Large intestine (tissue), 3 donors: ENCODE data around the gene ARL6IP1. TPM values are rescaled to one million over a fixed set of nuclear protein-coding genes. Genes with fewer than 3 reads are reported as not detected.
"Not testable (repeated sequence)": the region's sequence is repeated elsewhere in the genome, so short reads cannot be mapped to it uniquely, and the experiment has no call there.

ENCODE experiments used
- DNase-seq, 2 donors: peaks; one replicate each; pipeline versions ENCODE4 v3.0.0 to v3.0.0-alpha.2; 2013
- H3K27ac ChIP-seq: one replicate; pipeline ENCODE4 v1.5.1; 2013; ENCODE audit warnings: low read length
- H3K27me3 ChIP-seq: 2 replicates; pipeline ENCODE4 v1.6.1; 2013; ENCODE audit warnings: low read length; ENCODE audit not compliant: control insufficient read depth, insufficient read depth
- H3K36me3 ChIP-seq: 2 replicates; pipeline ENCODE4 v1.6.1; 2013; ENCODE audit warnings: low read length; ENCODE audit not compliant: control insufficient read depth, insufficient read depth
- H3K4me1 ChIP-seq: one replicate; pipeline ENCODE4 v1.6.1; 2013; ENCODE audit warnings: low read length; ENCODE audit not compliant: control insufficient read depth, insufficient read depth
- H3K4me3 ChIP-seq: one replicate; pipeline ENCODE4 v1.5.1; 2013; ENCODE audit warnings: low read length
- H3K9me3 ChIP-seq: one replicate; pipeline ENCODE4 v1.6.1; 2013; ENCODE audit warnings: mild to moderate bottlenecking, low read depth, low read length, moderate library complexity; ENCODE audit not compliant: control insufficient read depth
- WGBS: methylation state at CpG from one replicate; pipeline ENCODE4 v1.1.5; 2013; ENCODE audit warnings: low lambda C conversion rate; ENCODE audit not compliant: insufficient coverage; 5-methylcytosine and 5-hydroxymethylcytosine counted together
- polyA plus RNA-seq: library from polyadenylated mRNA; unstranded; fragments of 120-200 nt; gene quantifications from one replicate; pipeline ENCODE4 v1.2.1, GENCODE V29; 2013

ARL6IP1 gene
- polyA plus RNA-seq, 1 donor: 243 TPM

GRCh38 chr16:18784917-18785623 lies 16.3 kb downstream of the ARL6IP1 start:
- H3K27ac ChIP-seq: no peak overlapping the region
- peaks cover 61% of the 10 kb centered on the region for H3K36me3 ChIP-seq
- H3K9me3 ChIP-seq: no peaks in the 10 kb centered on the region
- H3K4me3 ChIP-seq: no peak overlapping the region
- DNase-seq: no peak
- no peaks in the 10 kb centered on the region for H3K27me3 ChIP-seq
- peaks cover 8% of the 10 kb centered on the region for H3K4me1 ChIP-seq
- WGBS: 100% methylated on average over 1 of the region's 8 CpGs

- no peak overlapping the region for H3K4me3 ChIP-seq
- DNase-seq: no peak
- 90% methylated on average over 4 of the region's 17 CpGs for WGBS
- H3K36me3 ChIP-seq: peaks cover 59% of the 10 kb centered on the region
- peaks cover 8% of the 10 kb centered on the region for H3K4me1 ChIP-seq
- H3K27me3 ChIP-seq: no peaks in the 10 kb centered on the region
- H3K27ac ChIP-seq: no peak overlapping the region
- H3K9me3 ChIP-seq: no peaks in the 10 kb centered on the region
Measured at GRCh38 chr16:18783430-18784341, 17.7 kb downstream of the ARL6IP1 start.

- no CpG with 5 or more reads among the region's 8 CpGs for WGBS
- peaks cover 4% of the 10 kb centered on the region for H3K4me1 ChIP-seq
- H3K27me3 ChIP-seq: no peaks in the 10 kb centered on the region
- H3K27ac ChIP-seq: no peak overlapping the region
- H3K36me3 ChIP-seq: peaks cover 51% of the 10 kb centered on the region
- no peak overlapping the region for H3K4me3 ChIP-seq
- no peaks in the 10 kb centered on the region for H3K9me3 ChIP-seq
- DNase-seq: no peak
Measured at GRCh38 chr16:18782697-18783429, 18.5 kb downstream of the ARL6IP1 start.

GRCh38 chr16:18781232-18781631 lies 20.1 kb downstream of the ARL6IP1 start:
- not testable (repeated sequence) for H3K4me3 ChIP-seq, DNase-seq, H3K27me3 ChIP-seq, H3K4me1 ChIP-seq, H3K9me3 ChIP-seq, H3K27ac ChIP-seq
- no CpG with 5 or more reads among the region's 6 CpGs for WGBS
- peaks cover 37% of the 10 kb centered on the region for H3K36me3 ChIP-seq

GRCh38 chr16:18780460-18781026 lies 20.8 kb downstream of the ARL6IP1 start:
- DNase-seq, H3K9me3 ChIP-seq, H3K4me1 ChIP-seq, H3K4me3 ChIP-seq, H3K27ac ChIP-seq, H3K27me3 ChIP-seq: not testable (repeated sequence)
- H3K36me3 ChIP-seq: peaks cover 31% of the 10 kb centered on the region
- no CpG with 5 or more reads among the region's 8 CpGs for WGBS

GRCh38 chr16:18777664-18778063 lies 23.7 kb downstream of the ARL6IP1 start:
- no CpG with 5 or more reads among the region's 1 CpG for WGBS
- H3K27ac ChIP-seq, H3K4me3 ChIP-seq, H3K9me3 ChIP-seq, H3K36me3 ChIP-seq, H3K4me1 ChIP-seq, DNase-seq, H3K27me3 ChIP-seq: not testable (repeated sequence)

- not testable (repeated sequence) for H3K27ac ChIP-seq, H3K27me3 ChIP-seq, H3K36me3 ChIP-seq, H3K4me1 ChIP-seq, H3K4me3 ChIP-seq, H3K9me3 ChIP-seq, DNase-seq
- no CpG with 5 or more reads among the region's 5 CpGs for WGBS
Measured at GRCh38 chr16:18776334-18776733, 25.0 kb downstream of the ARL6IP1 start.

GRCh38 chr16:18774651-18775050 lies 26.7 kb downstream of the ARL6IP1 start:
- not testable (repeated sequence) for DNase-seq, H3K27ac ChIP-seq, H3K4me3 ChIP-seq, H3K36me3 ChIP-seq, H3K4me1 ChIP-seq, H3K9me3 ChIP-seq, H3K27me3 ChIP-seq
- no CpG with 5 or more reads among the region's 4 CpGs for WGBS

GRCh38 chr16:18772171-18772570 lies 29.2 kb downstream of the ARL6IP1 start:
- H3K9me3 ChIP-seq, H3K4me3 ChIP-seq, H3K27me3 ChIP-seq, DNase-seq, H3K36me3 ChIP-seq, H3K27ac ChIP-seq, H3K4me1 ChIP-seq: not testable (repeated sequence)
- WGBS: 62% methylated on average over 2 of the region's 7 CpGs

- H3K27ac ChIP-seq, H3K36me3 ChIP-seq, H3K9me3 ChIP-seq, H3K27me3 ChIP-seq, H3K4me3 ChIP-seq, H3K4me1 ChIP-seq, DNase-seq: not testable (repeated sequence)
- WGBS: 100% methylated on average over 1 of the region's 11 CpGs
Measured at GRCh38 chr16:18770336-18770962, 30.9 kb downstream of the ARL6IP1 start.
